Activated naive CD4-positive, alpha-beta T cell treated with anti-CD3 and anti-CD28 coated beads for 36 hours (primary cell): Measurements from ENCODE around the gene CCDC14. TPM values are rescaled to one million over a fixed set of nuclear protein-coding genes. Genes with fewer than 3 reads are reported as not detected.

Experiments used
- CTCF ChIA-PET: fragments of 350-600 bp; sonication (Branson Sonifier 250); formaldehyde crosslinking; loops from one replicate; lab custom pipeline; 2021; ENCODE audit warnings: antibody characterized with exemption; lab: Charles Lee
- DNase-seq: peaks from one replicate; pipeline ENCODE4 v3.0.0-alpha.2; 2020
- H3K27ac Mint-ChIP-seq: one replicate; pipeline ENCODE4 v1.8.0; 2021; ENCODE audit warnings: mild to moderate bottlenecking, mixed read lengths
- H3K27me3 Mint-ChIP-seq: one replicate; pipeline ENCODE4 v1.8.0; 2021; ENCODE audit warnings: low read depth, mixed read lengths
- H3K36me3 Mint-ChIP-seq: one replicate; pipeline ENCODE4 v1.8.0; 2021; ENCODE audit warnings: low read depth, mixed read lengths
- H3K4me1 Mint-ChIP-seq: one replicate; pipeline ENCODE4 v1.8.0; 2021; ENCODE audit warnings: low read depth, mixed read lengths
- H3K4me3 Mint-ChIP-seq: one replicate; pipeline ENCODE4 v1.8.0; 2021; ENCODE audit warnings: mild to moderate bottlenecking, moderate library complexity, mixed read lengths
- H3K9me3 Mint-ChIP-seq: one replicate; pipeline ENCODE4 v1.8.0; 2021; ENCODE audit warnings: mixed read lengths
- intact Hi-C: fragments of 100-400 bp; cut with micrococcal nuclease; formaldehyde crosslinking; loops from one replicate; pipeline ENCODE4 v1.15.1; 2023
- total RNA-seq, 2 experiments: library from RNA; stranded (reverse); gene quantifications; one replicate each; pipeline ENCODE4 v1.2.3, GENCODE V29; 2021

CCDC14 gene
- total RNA-seq, 2 experiments from 2014 or later: 44.8 to 48.4 TPM

DNA sequence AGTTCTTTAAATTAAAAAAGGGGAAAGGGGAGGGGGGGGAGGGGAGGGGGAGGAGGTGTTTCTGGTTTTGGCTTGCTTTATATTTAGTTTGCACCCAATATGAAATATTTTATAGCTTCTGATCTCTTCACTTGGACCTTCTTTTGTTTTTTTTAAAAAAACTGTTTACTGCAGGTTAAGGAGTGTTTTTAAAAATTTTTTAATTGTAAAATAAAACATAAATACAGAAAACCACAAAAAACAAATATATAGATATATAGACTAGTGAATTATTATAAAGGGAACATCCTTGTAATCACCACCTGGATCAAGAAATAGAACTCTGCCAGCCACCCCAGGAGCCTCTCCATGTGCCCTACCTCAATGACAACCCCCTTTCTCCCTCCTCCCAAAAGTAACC is 76.0 kb downstream of the CCDC14 start:
- Mint-ChIP-seq H3K9me3 (peaks cover 2% of the 10 kb centered on the region), H3K4me3 (no peak overlapping the region), H3K4me1 (peaks cover 11% of the 10 kb centered on the region), H3K27me3 (peaks cover 62% of the 10 kb centered on the region), H3K27ac (no peak overlapping the region), H3K36me3 (no peaks in the 10 kb centered on the region)
- DNase-seq: no peak
- CTCF ChIA-PET: no interaction called here
- intact Hi-C loops: loop anchor here (1.0 to 2.0 kb wide), 2 partner anchors 76 to 194 kb away; partner anchors contain the start of gene CCDC14

DNA sequence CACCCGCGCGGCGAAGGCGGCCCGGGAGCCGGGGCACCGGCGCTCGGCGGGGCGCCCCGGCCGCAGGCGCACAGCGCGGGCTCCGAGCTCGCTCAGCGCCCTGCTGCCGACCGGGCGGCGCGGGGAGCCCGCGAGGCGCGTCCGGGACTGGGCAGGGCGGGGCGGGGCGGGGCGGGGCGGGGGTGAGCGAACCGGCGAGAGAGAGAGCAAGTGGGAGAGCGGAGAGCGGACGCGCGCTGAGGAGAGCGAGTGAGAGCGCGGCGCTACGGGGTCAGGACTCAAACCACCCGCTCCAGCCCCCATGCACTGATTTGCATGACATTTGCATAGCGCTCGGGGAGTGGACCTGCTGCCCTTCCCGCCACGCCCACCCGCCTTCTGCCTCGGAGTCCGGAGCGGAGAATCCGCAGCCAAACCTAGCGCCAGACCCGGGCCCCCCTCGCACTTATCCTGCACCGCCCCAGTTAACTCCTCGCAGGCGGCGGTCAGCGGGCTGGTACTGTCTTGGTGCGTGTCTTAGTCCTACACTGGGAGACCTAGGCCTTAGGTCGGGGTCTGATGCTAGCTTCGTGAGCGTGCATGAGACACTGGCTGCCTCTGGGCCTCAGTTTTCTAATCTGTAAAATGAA is 76.7 kb downstream of the CCDC14 start, which contains the start of gene MYLK:
TSS of gene MYLK (minus strand) at position 130 of the 629 bp plus-strand sequence. CDS start 90,491 bp downstream, outside the sequence.
- Mint-ChIP-seq H3K4me3 (peak within 1 kb of the TSS; percentile 67), H3K36me3 (no peaks in the 10 kb centered on the region), H3K27ac (no peak within 1 kb of the TSS), H3K27me3 (peaks cover 57% of the 10 kb centered on the region), H3K9me3 (no peaks in the 10 kb centered on the region), H3K4me1 (peaks cover 11% of the 10 kb centered on the region)
- intact Hi-C loops: loop anchor here (1.0 to 2.0 kb wide), 2 partner anchors 77 to 194 kb away; partner anchors contain the start of gene CCDC14
- DNase-seq: peak; percentile 53
- CTCF ChIA-PET: no interaction called here

DNA sequence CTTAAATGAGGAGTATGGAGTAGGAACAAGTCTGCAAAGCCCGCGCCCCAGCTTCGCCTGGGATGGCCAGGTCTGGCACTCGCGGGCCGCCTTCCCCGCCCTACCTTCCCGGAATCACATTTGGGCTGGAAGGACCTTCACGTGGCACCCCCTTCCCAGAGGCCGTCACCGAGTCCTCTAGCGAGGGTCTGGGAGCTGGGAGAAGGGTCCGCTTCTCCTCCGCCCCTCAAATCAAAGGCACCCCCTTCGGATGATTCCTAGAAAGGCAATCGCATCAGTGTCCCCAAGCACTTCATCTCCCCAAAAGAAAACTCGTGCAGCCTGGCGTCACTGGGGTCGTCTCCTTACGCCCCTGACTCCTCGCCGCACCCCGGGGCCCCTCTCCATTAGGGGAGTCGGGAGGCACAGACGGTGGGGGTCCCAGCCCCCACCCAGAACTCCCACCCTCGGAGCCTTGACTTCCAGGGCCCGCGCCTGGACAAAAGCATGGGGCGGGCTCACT is 77.3 kb downstream of the CCDC14 start:
- intact Hi-C loops: loop anchor here (1.0 to 2.0 kb wide), 2 partner anchors 78 to 195 kb away; partner anchors contain the start of gene CCDC14

DNA sequence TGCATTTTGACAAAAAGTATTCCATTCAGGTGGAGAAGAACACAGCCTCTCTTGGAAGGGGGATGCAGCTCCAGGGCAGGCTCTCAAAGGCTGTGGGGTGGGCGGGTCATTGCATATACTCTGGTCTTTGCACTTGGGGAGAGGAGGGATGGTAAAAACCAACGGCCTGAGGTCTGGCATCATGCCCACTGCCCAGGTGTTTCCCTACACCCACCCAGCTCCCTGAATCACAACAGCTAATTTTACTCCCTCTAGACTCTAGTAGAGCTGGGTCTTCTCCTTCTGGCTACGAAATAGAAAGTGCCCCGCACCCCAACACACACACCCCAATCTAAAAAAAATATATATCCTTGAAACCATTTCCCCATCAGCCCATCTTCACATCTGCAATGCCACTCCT is 77.9 kb downstream of the CCDC14 start:
- no peak overlapping the region for H3K27ac Mint-ChIP-seq
- no peak overlapping the region for H3K4me3 Mint-ChIP-seq
- no peak for DNase-seq
- H3K27me3 Mint-ChIP-seq: peaks cover 49% of the 10 kb centered on the region
- CTCF ChIA-PET: no interaction called here
- no peaks in the 10 kb centered on the region for H3K36me3 Mint-ChIP-seq
- peaks cover 11% of the 10 kb centered on the region for H3K4me1 Mint-ChIP-seq
- no peaks in the 10 kb centered on the region for H3K9me3 Mint-ChIP-seq
- intact Hi-C loops: no loop called here

More for the DNA sequence above, 77.3 kb downstream of the CCDC14 start:
- Mint-ChIP-seq H3K9me3 (no peaks in the 10 kb centered on the region), H3K4me1 (peaks cover 11% of the 10 kb centered on the region), H3K36me3 (no peaks in the 10 kb centered on the region), H3K27me3 (peaks cover 55% of the 10 kb centered on the region), H3K4me3 (peak overlapping the region; percentile 29), H3K27ac (no peak overlapping the region)
- CTCF ChIA-PET: no interaction called here
- DNase-seq: no peak

DNA sequence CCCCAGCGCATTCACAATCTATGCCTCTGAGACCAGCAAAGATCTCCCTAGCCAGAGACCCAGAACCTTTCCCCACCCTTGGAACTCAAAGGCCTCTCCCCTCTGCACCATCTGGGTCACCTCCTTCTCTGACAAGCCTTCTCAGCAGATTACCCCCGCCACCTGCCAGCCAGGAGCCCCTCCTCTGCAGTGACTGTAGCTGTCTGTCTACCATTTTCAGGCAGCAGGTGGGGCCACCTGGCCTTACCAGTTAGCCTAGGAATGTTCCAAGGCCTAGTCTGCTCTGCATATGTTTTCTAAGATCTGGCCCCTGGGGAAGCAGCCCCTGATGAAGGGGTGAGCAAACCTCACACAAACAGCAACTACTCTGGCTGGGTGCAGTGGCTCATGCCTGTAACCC is 79.3 kb downstream of the CCDC14 start:
- intact Hi-C loops: no loop called here
- Mint-ChIP-seq H3K27me3 (peaks cover 45% of the 10 kb centered on the region), H3K4me1 (peaks cover 11% of the 10 kb centered on the region), H3K9me3 (no peaks in the 10 kb centered on the region), H3K27ac (no peak overlapping the region), H3K36me3 (no peaks in the 10 kb centered on the region), H3K4me3 (no peak overlapping the region)
- CTCF ChIA-PET: no interaction called here
- DNase-seq: no peak

DNA sequence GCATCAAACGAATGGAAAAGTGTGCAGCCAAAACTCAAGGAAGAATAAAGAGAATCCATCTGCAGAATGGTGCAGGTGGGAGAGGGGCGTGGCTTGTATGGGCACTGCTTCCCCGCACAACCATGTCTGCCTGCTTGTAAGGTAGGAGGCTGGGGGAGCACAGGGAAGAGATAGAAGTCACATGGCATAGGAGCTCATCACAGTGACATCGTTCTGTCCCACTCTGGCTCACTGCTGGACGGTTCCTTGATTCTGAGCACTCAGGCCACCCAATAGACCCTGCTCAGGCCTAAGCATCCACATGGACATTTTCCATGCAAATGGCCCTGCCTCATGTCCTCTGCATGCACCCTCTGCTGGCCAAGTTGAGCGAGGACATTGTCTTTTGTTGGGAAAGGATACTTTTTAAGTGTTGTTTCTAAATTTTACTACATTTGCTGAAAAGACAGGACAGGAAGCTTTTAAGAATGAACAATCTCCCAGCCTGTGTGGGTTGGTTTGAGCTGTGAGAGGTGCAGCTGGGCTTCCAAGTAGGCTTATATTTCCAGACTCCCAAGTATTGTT is 79.9 kb downstream of the CCDC14 start:
- no peak overlapping the region for H3K4me3 Mint-ChIP-seq
- H3K4me1 Mint-ChIP-seq: peaks cover 11% of the 10 kb centered on the region
- DNase-seq: no peak
- no peak overlapping the region for H3K27ac Mint-ChIP-seq
- H3K9me3 Mint-ChIP-seq: no peaks in the 10 kb centered on the region
- CTCF ChIA-PET: no interaction called here
- intact Hi-C loops: no loop called here
- peaks cover 40% of the 10 kb centered on the region for H3K27me3 Mint-ChIP-seq
- no peaks in the 10 kb centered on the region for H3K36me3 Mint-ChIP-seq

DNA sequence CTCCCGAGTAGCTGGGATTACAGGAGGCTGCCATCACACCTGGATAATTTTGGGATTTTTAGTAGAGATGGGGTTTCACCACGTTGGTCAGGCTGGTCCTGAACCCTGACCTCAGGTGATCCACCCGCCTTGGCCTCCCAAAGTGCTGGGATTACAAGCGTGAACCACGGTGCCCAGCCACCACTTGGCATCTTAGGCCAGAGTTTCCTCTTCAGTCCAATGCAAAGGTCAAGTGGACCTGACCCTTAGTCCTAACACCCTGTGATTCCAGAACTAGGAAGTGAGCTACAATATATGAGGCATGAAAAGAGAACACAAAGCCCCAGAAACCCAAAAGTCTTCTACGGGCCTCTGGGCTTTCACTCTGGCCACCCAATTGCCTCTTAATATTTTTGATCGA is 82.2 kb downstream of the CCDC14 start:
- no peak overlapping the region for H3K4me3 Mint-ChIP-seq
- no peaks in the 10 kb centered on the region for H3K36me3 Mint-ChIP-seq
- DNase-seq: no peak
- CTCF ChIA-PET: no interaction called here
- peaks cover 30% of the 10 kb centered on the region for H3K27me3 Mint-ChIP-seq
- no peak overlapping the region for H3K27ac Mint-ChIP-seq
- H3K4me1 Mint-ChIP-seq: peaks cover 8% of the 10 kb centered on the region
- no peaks in the 10 kb centered on the region for H3K9me3 Mint-ChIP-seq
- intact Hi-C loops: no loop called here

DNA sequence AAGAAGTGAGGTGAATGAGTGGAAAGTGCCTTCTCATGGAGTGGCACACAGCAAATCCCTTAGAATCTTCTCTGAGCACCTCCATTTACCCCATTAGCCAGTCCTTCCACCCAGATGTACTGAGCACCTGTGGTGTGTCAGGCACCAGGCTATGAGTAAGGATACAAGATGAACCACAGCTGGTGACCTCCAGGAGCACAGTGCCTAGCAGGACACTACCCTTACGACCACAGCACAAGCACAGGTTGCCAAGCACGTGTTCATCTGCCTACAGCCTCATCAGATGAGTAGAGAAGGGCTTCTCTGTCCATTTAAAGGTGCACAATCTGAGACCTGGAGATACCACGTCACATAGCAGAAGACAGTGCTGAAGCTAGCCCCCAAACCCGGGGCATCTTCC is 83.1 kb downstream of the CCDC14 start:
- Mint-ChIP-seq H3K36me3 (no peaks in the 10 kb centered on the region), H3K4me3 (no peak overlapping the region), H3K9me3 (no peaks in the 10 kb centered on the region), H3K27ac (no peak overlapping the region), H3K4me1 (no peaks in the 10 kb centered on the region), H3K27me3 (peaks cover 22% of the 10 kb centered on the region)
- DNase-seq: no peak
- intact Hi-C loops: no loop called here
- CTCF ChIA-PET: interaction anchor here (0.6 kb wide), 1 partner anchor 812 kb away, joined by 3 read pairs; no protein-coding TSS in a partner anchor

DNA sequence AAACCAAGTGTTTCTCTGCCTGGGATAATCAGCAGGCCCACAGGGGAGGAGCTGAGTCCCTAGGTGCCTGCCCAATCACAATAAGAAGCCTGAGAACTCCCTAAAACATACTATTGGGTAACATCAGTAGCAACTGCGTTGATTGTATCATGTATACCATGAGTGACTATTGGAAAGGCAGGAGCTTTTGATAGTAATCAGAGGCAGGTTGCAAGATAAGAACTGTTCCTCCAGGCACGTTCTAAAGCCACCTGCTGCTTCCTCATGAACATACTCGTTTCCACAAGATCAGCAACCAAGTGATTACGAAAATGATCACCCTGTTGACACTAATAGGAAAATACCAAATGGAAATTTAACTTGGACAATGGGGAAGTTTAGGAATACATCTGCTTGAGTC is 83.6 kb downstream of the CCDC14 start:
- intact Hi-C loops: no loop called here
- DNase-seq: no peak
- Mint-ChIP-seq H3K27me3 (peaks cover 17% of the 10 kb centered on the region), H3K4me1 (no peaks in the 10 kb centered on the region), H3K9me3 (no peaks in the 10 kb centered on the region), H3K27ac (no peak overlapping the region), H3K4me3 (no peak overlapping the region), H3K36me3 (no peaks in the 10 kb centered on the region)
- CTCF ChIA-PET: no interaction called here

DNA sequence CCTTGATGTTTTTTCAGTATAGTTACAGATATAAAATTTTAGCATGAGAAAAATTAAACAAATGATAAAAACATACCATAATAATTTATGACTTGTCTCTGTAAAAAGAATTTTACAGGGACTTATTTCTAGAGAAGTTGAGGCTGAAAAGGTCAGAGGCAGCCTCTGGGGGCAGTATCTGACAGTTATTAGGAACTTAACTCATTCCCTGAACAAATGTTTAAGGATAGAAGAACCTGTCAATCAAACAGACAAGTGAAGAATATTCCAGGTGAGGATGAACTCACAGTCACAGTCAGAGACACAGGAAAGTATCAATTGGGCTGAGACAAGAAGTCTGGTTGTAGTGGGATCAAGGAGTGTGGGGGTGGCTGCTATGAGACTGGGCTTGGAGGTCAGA is 84.2 kb downstream of the CCDC14 start:
- intact Hi-C loops: no loop called here
- Mint-ChIP-seq H3K27ac (no peak overlapping the region), H3K4me3 (no peak overlapping the region), H3K4me1 (no peaks in the 10 kb centered on the region), H3K9me3 (no peaks in the 10 kb centered on the region), H3K36me3 (no peaks in the 10 kb centered on the region), H3K27me3 (peaks cover 13% of the 10 kb centered on the region)
- DNase-seq: no peak
- CTCF ChIA-PET: no interaction called here

DNA sequence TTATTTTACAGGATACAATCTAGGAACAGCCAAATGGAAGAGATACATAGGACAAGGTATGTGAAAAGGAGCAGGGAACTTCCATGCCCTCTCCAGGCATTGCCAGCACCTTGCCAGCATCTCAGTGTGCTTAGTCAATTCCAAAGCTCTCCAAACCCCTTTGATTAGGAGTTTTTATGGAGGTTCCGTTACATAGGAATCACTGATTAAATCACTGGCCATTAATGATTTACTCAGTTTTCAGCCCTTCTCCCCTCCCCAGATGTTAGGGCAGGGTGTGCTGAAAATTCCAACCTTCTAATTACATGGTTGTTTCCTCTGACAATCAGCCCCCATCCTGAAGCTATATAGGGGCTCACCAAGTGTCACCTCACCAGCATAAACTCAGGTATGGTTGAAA is 88.4 kb downstream of the CCDC14 start:
- H3K9me3 Mint-ChIP-seq: no peaks in the 10 kb centered on the region
- CTCF ChIA-PET: interaction anchor here (0.6 to 1.2 kb wide), 3 partner anchors 28 to 826 kb away, joined by 3 to 4 read pairs (median 3); no protein-coding TSS in a partner anchor
- DNase-seq: no peak
- no peak overlapping the region for H3K27ac Mint-ChIP-seq
- no peaks in the 10 kb centered on the region for H3K36me3 Mint-ChIP-seq
- peaks cover 6% of the 10 kb centered on the region for H3K27me3 Mint-ChIP-seq
- no peak overlapping the region for H3K4me3 Mint-ChIP-seq
- intact Hi-C loops: no loop called here
- no peaks in the 10 kb centered on the region for H3K4me1 Mint-ChIP-seq

DNA sequence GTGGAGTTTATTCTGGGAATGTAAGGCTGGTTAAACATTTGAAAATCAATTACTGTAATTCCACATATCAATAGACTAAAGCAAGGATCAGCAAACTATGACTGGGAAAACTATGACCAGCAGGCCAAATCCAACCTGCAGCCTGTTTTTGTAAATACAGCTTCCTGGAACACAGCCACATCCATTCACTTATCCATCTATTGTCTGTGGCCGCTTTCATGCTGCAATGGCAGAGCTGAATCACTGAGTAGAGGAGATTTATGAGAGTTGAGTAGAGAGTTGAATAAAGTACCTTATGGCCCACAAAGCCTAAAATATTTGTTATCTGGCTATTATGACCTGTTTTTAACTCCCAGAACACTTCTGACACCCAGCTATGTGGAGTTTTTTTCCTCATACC is 89.1 kb downstream of the CCDC14 start:
- DNase-seq: no peak
- H3K4me3 Mint-ChIP-seq: no peak overlapping the region
- no peaks in the 10 kb centered on the region for H3K9me3 Mint-ChIP-seq
- no peaks in the 10 kb centered on the region for H3K36me3 Mint-ChIP-seq
- no peak overlapping the region for H3K27ac Mint-ChIP-seq
- H3K27me3 Mint-ChIP-seq: peaks cover 6% of the 10 kb centered on the region
- intact Hi-C loops: no loop called here
- CTCF ChIA-PET: interaction anchor here (0.7 to 1.2 kb wide), 2 partner anchors 29 to 32 kb away, joined by 3 to 4 read pairs; no protein-coding TSS in a partner anchor
- H3K4me1 Mint-ChIP-seq: no peaks in the 10 kb centered on the region

DNA sequence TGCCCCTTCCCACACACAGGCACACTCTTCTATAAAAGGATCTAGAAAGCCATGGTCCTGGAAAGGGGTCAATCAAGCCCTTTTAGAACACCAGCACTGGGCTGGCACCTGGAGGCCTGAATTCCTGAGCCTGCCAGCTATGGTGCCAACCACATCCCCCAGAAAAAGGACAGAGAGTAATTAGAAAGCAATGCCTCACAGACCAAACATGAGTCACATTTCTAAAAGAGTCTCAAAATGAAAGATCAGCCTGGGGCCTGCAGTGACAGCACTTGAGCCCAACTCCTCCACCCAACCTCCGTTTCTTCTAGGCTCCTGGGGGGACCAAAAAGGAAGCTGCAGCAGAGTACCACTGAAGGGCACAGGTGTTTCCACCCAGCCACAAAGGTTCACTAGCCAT is 91.0 kb downstream of the CCDC14 start:
- H3K4me1 Mint-ChIP-seq: no peaks in the 10 kb centered on the region
- intact Hi-C loops: no loop called here
- H3K9me3 Mint-ChIP-seq: no peaks in the 10 kb centered on the region
- no peak overlapping the region for H3K27ac Mint-ChIP-seq
- CTCF ChIA-PET: no interaction called here
- no peak for DNase-seq
- H3K4me3 Mint-ChIP-seq: no peak overlapping the region
- H3K27me3 Mint-ChIP-seq: peaks cover 6% of the 10 kb centered on the region
- no peaks in the 10 kb centered on the region for H3K36me3 Mint-ChIP-seq
